H9 (cell line): ENCODE data around the gene C16orf89. TPM values are rescaled to one million over a fixed set of nuclear protein-coding genes. Genes with fewer than 3 reads are reported as not detected.

ENCODE experiments used
- DNase-seq: peaks from one replicate; pipeline ENCODE4 v3.0.0-alpha.2; 2017
- H2AFZ ChIP-seq: one replicate; pipeline ENCODE4 v1.6.1; 2013; ENCODE audit warnings: mild to moderate bottlenecking, low read length, control low read depth, moderate library complexity
- H2AK5ac ChIP-seq: 2 replicates; pipeline ENCODE4 v1.6.1; 2013; ENCODE audit warnings: low read length, control low read depth, mixed read lengths; ENCODE audit not compliant: insufficient read length
- H2BK120ac ChIP-seq: one replicate; pipeline ENCODE4 v1.6.1; 2013; ENCODE audit warnings: low read depth, mild to moderate bottlenecking, low read length, control low read depth, inconsistent platforms; ENCODE audit not compliant: poor library complexity, severe bottlenecking
- H2BK12ac ChIP-seq: 2 replicates; pipeline ENCODE4 v1.6.1; 2013; ENCODE audit warnings: low read length, control low read depth, mixed read lengths, low read depth; ENCODE audit not compliant: insufficient read length
- H2BK15ac ChIP-seq: 2 replicates; pipeline ENCODE4 v1.6.1; 2013; ENCODE audit warnings: low read depth, low read length, control low read depth
- H2BK20ac ChIP-seq: one replicate; pipeline ENCODE4 v1.6.1; 2013; ENCODE audit warnings: low read depth, mild to moderate bottlenecking, low read length, control low read depth, inconsistent platforms; ENCODE audit not compliant: poor library complexity, severe bottlenecking
- H2BK5ac ChIP-seq: 2 replicates; pipeline ENCODE4 v1.6.1; 2013; ENCODE audit warnings: low read length, control low read depth, mixed read lengths; ENCODE audit not compliant: insufficient read length
- H3K14ac ChIP-seq: 2 replicates; pipeline ENCODE4 v1.6.1; 2013; ENCODE audit warnings: low read length, control low read depth; ENCODE audit not compliant: insufficient read depth
- H3K18ac ChIP-seq: 2 replicates; pipeline ENCODE4 v1.6.1; 2013; ENCODE audit warnings: low read depth, mild to moderate bottlenecking, mixed read lengths, low read length, control low read depth; ENCODE audit not compliant: insufficient read length
- H3K23ac ChIP-seq: 2 replicates; pipeline ENCODE4 v1.6.1; 2013; ENCODE audit warnings: low read length, control low read depth, mixed read lengths, low read depth; ENCODE audit not compliant: insufficient read length
- H3K23me2 ChIP-seq: 2 replicates; pipeline ENCODE4 v1.6.1; 2013; ENCODE audit warnings: low read depth, mild to moderate bottlenecking, mixed read lengths, low read length, control low read depth; ENCODE audit not compliant: insufficient read length, poor library complexity, severe bottlenecking
- H3K27ac ChIP-seq: 2 replicates; pipeline ENCODE4 v1.5.1; 2013; ENCODE audit warnings: low read length, control low read depth, mixed read lengths, low read depth; ENCODE audit not compliant: insufficient read length
- H3K27me3 ChIP-seq: 2 replicates; pipeline ENCODE4 v1.6.1; 2013; ENCODE audit warnings: low read length, control low read depth, inconsistent platforms; ENCODE audit not compliant: insufficient read depth
- H3K4ac ChIP-seq: 2 replicates; pipeline ENCODE4 v1.6.1; 2013; ENCODE audit warnings: low read depth, mild to moderate bottlenecking, control low read depth, inconsistent platforms, low read length, moderate library complexity
- H3K4me1 ChIP-seq: 2 replicates; pipeline ENCODE4 v1.6.1; 2013; ENCODE audit warnings: low read length, control low read depth, inconsistent platforms; ENCODE audit not compliant: insufficient read depth
- H3K4me2 ChIP-seq: 2 replicates; pipeline ENCODE4 v1.6.1; 2013; ENCODE audit warnings: low read length, control low read depth, mixed read lengths; ENCODE audit not compliant: insufficient read length, insufficient read depth
- H3K56ac ChIP-seq: 2 replicates; pipeline ENCODE4 v1.6.1; 2013; ENCODE audit warnings: low read depth, mild to moderate bottlenecking, mixed read lengths, low read length, control low read depth; ENCODE audit not compliant: insufficient read length
- H3K79me1 ChIP-seq: 2 replicates; pipeline ENCODE4 v1.6.1; 2013; ENCODE audit warnings: low read depth, mild to moderate bottlenecking, moderate library complexity, low read length, control low read depth, inconsistent platforms; ENCODE audit not compliant: insufficient read depth, poor library complexity, severe bottlenecking
- H3K79me2 ChIP-seq: 2 replicates; pipeline ENCODE4 v1.6.1; 2013; ENCODE audit warnings: low read length, control low read depth, inconsistent platforms; ENCODE audit not compliant: insufficient read depth
- H3K9ac ChIP-seq: 2 replicates; pipeline ENCODE4 v1.6.1; 2013; ENCODE audit warnings: low read length, control low read depth, mixed read lengths; ENCODE audit not compliant: insufficient read length; ENCODE audit errors: extremely low read depth
- H3K9me3 ChIP-seq: one replicate; pipeline ENCODE4 v1.6.1; 2013; ENCODE audit warnings: low read depth, low read length, inconsistent platforms; ENCODE audit not compliant: control insufficient read depth
- H3T11ph ChIP-seq: one replicate; pipeline ENCODE4 v1.6.1; 2013; ENCODE audit warnings: mild to moderate bottlenecking, low read length, control low read depth, inconsistent platforms
- H4K20me1 ChIP-seq: one replicate; pipeline ENCODE4 v1.6.1; 2013; ENCODE audit not compliant: control insufficient read depth, insufficient read length, insufficient read depth
- H4K5ac ChIP-seq: 2 replicates; pipeline ENCODE4 v1.6.1; 2013; ENCODE audit warnings: low read depth, mild to moderate bottlenecking, mixed read lengths, low read length, control low read depth; ENCODE audit not compliant: insufficient read length
- H4K8ac ChIP-seq: replicated peaks from 2 replicates; pipeline ENCODE4 v1.6.1; 2013; ENCODE audit warnings: low read length, control low read depth, mixed read lengths, low read depth; ENCODE audit not compliant: insufficient read length
- H4K91ac ChIP-seq: 2 replicates; pipeline ENCODE4 v1.6.1; 2013; ENCODE audit warnings: low read depth, mild to moderate bottlenecking, moderate library complexity, mixed read lengths, low read length, control low read depth; ENCODE audit not compliant: insufficient read length
- H3K27ac Mint-ChIP-seq, 3 experiments: 2 replicates in 2 of 3; 3 replicates in 1 of 3; pipeline ENCODE4 v1.8.0; 2020 to 2021; ENCODE audit warnings: mixed read lengths in 3 of 3, mild to moderate bottlenecking in 1 of 3, moderate library complexity in 1 of 3
- H3K27me3 Mint-ChIP-seq: 2 replicates; pipeline ENCODE4 v1.8.0; 2021; ENCODE audit warnings: low read depth, mild to moderate bottlenecking, moderate library complexity, mixed read lengths
- H3K36me3 Mint-ChIP-seq, 3 experiments: 2 replicates in 2 of 3; 3 replicates in 1 of 3; pipeline ENCODE4 v1.8.0; 2020 to 2021; ENCODE audit warnings: low read depth in 3 of 3, mixed read lengths in 3 of 3; ENCODE audit not compliant: insufficient read depth in 1 of 3
- H3K4me1 Mint-ChIP-seq, 2 experiments: 2 replicates each; pipeline ENCODE4 v1.8.0; 2020; ENCODE audit warnings: mixed read lengths in 2 of 2
- H3K4me3 Mint-ChIP-seq, 2 experiments: 2 replicates in 1 of 2; 3 replicates in 1 of 2; pipeline ENCODE4 v1.8.0; 2020 to 2021; ENCODE audit warnings: mild to moderate bottlenecking in 2 of 2, mixed read lengths in 2 of 2, moderate library complexity in 1 of 2
- H3K9me3 Mint-ChIP-seq, 2 experiments: 2 replicates in 1 of 2; 3 replicates in 1 of 2; pipeline ENCODE4 v1.8.0; 2020; ENCODE audit warnings: mild to moderate bottlenecking in 2 of 2, mixed read lengths in 2 of 2, moderate library complexity in 1 of 2
- WGBS: extraction: QIAGEN DNeasy Blood & Tissue Kit; methylation state at CpG from one replicate; pipeline ENCODE4 v1.1.7; 2013; ENCODE audit warnings: missing lambda C conversion rate, low lambda C conversion rate, mixed read lengths; ENCODE audit not compliant: insufficient read length; ENCODE audit errors: extremely low coverage; 5-methylcytosine and 5-hydroxymethylcytosine counted together
- total RNA-seq: library from RNA; stranded (reverse); gene quantifications from 2 replicates; pipeline ENCODE4 v1.2.1, GENCODE V29; 2021
- TF ChIP-seq, protein P1 (sequence below): fragments of 200-600 bp; sonication (generic); conservative IDR thresholded peaks from 3 replicates; pipeline ENCODE4 v1.8.0; 2021; ENCODE audit warnings: antibody characterized with exemption, mild to moderate bottlenecking

Gene C16orf89
- total RNA-seq, 1 experiment from 2014 or later: 2.5 TPM

GRCh38 chr16:5056352-5056751 lies 9.4 kb downstream of the C16orf89 start:
- Histone ChIP-seq H3K56ac (no peak overlapping the region), H3K27me3 (no peaks in the 10 kb centered on the region), H3K4me2 (no peak overlapping the region), H3K18ac (no peak overlapping the region), H3K9ac (no peak overlapping the region), H4K91ac (no peak overlapping the region), H3K23ac (no peak overlapping the region), H4K8ac (no peak overlapping the region), H3K79me2 (no peaks in the 10 kb centered on the region), H2AK5ac (no peak overlapping the region), H2BK12ac (no peak overlapping the region), H3K27ac (no peak overlapping the region), H3K4ac (no peak overlapping the region), H3K4me1 (peaks cover 4% of the 10 kb centered on the region; the same call in 1 of the 2 replicates), H2BK15ac (no peak overlapping the region), H2BK5ac (no peak overlapping the region), H4K5ac (no peak overlapping the region), H3K9me3 (no peaks in the 10 kb centered on the region), H2BK20ac (no peak overlapping the region), H2BK120ac (no peak overlapping the region), H3T11ph (no peak overlapping the region), H4K20me1 (no peaks in the 10 kb centered on the region), H3K14ac (no peak overlapping the region), H3K79me1 (no peaks in the 10 kb centered on the region), H2AFZ (no peak overlapping the region), H3K23me2 (no peaks in the 10 kb centered on the region)
- Mint-ChIP-seq H3K27ac (no peak overlapping the region; a peak in 1 of 7 replicates), H3K4me3 (no peak overlapping the region), H3K9me3 (no peaks in the 10 kb centered on the region), H3K4me1 (peaks cover 23 to 27% of the 10 kb centered on the region in 2 experiments), H3K27me3 (no peaks in the 10 kb centered on the region; the same call in 1 of the 2 replicates), H3K36me3 (no peaks in the 10 kb centered on the region)
- TF ChIP-seq, protein P1, sequence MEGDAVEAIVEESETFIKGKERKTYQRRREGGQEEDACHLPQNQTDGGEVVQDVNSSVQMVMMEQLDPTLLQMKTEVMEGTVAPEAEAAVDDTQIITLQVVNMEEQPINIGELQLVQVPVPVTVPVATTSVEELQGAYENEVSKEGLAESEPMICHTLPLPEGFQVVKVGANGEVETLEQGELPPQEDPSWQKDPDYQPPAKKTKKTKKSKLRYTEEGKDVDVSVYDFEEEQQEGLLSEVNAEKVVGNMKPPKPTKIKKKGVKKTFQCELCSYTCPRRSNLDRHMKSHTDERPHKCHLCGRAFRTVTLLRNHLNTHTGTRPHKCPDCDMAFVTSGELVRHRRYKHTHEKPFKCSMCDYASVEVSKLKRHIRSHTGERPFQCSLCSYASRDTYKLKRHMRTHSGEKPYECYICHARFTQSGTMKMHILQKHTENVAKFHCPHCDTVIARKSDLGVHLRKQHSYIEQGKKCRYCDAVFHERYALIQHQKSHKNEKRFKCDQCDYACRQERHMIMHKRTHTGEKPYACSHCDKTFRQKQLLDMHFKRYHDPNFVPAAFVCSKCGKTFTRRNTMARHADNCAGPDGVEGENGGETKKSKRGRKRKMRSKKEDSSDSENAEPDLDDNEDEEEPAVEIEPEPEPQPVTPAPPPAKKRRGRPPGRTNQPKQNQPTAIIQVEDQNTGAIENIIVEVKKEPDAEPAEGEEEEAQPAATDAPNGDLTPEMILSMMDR: peak; percentile 82
- DNase-seq: peak; percentile 81
- WGBS: no CpG with 5 or more reads among the region's 11 CpGs
